ENCODE results near the gene PDCL3.

PDCL3 gene

DNA sequence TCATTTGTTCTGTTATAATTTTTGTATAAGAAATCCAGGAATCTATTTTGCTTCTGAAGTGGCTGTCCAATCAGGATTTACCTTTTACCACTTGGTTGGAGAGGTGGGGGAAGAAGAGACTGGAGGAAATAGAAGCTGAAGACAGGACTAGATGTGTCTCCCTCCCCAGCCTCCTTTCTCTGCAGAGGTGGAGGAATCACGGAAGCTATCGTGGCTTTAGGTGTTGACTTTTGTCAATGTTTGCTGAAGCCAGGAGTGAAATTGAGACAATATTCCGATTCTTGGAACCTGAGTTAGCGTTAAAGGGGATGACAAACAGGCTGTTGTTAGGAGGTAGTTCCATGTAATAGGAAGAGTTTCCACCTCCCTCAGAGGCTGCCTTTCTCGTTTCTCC, 43.5 kb downstream of the PDCL3 start:
- Histone ChIP-seq H3K4me3 (ENCODE audit: low read length in 2 of 2) (peak overlapping the region in 1 of 2 donors; percentile 30), H3K4me1 (ENCODE audit: control insufficient read depth in 2 of 2, insufficient read depth in 2 of 2, low read length in 2 of 2) (peaks cover 0 to 2% of the 10 kb centered on the region in 2 donors), H3K36me3 (ENCODE audit: control insufficient read depth in 2 of 2, insufficient read depth in 2 of 2, low read length in 2 of 2) (no peaks in the 10 kb centered on the region), H3K9ac (ENCODE audit: low read depth in 1 of 2, low read length in 2 of 2) (no peak overlapping the region), H3K27ac (ENCODE audit: low read depth in 2 of 2, low read length in 2 of 2) (no peak overlapping the region), H3K27me3 (ENCODE audit: control insufficient read depth in 2 of 2, insufficient read depth in 2 of 2, low read length in 2 of 2) (no peaks in the 10 kb centered on the region), H3K9me3 (ENCODE audit: control insufficient read depth in 2 of 2, low read length in 2 of 2) (no peaks in the 10 kb centered on the region)

DNA sequence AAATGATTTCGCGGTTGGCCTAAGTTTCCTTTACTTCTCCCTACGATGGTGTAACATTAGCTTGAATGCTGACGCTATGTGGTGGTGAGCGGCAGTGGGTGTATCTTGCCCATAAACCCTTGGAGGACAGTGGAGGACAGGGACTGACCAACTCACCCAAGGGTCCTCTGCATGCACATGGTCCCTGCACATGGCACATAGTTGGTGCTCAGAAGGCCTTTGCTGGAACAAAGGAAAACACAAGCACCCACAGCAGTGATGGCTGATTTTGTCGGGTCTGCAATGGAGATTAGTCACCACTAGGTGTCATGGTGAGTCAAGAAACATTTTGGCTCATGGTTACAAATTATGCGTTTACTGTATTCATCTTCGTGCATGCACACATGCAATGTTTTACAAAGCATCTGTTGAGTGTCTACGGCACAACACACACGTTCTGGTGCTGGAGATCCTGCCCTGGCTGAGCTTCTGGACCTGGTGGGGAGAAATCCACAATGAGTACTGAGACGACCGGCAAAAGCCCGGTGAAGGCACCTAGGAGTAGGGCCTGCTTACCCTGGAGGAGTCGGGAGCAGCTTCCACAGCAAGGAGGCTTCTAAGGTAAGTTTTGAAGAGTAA, 44.0 kb downstream of the PDCL3 start:
- Histone ChIP-seq H3K4me1 (ENCODE audit: control insufficient read depth in 2 of 2, insufficient read depth in 2 of 2, low read length in 2 of 2) (peaks cover 0 to 2% of the 10 kb centered on the region in 2 donors), H3K9ac (ENCODE audit: low read depth in 1 of 2, low read length in 2 of 2) (no peak overlapping the region), H3K9me3 (ENCODE audit: control insufficient read depth in 2 of 2, low read length in 2 of 2) (no peaks in the 10 kb centered on the region), H3K4me3 (ENCODE audit: low read length in 2 of 2) (peak overlapping the region in 1 of 2 donors; percentile 30), H3K36me3 (ENCODE audit: control insufficient read depth in 2 of 2, insufficient read depth in 2 of 2, low read length in 2 of 2) (no peaks in the 10 kb centered on the region), H3K27ac (ENCODE audit: low read depth in 2 of 2, low read length in 2 of 2) (no peak overlapping the region), H3K27me3 (ENCODE audit: control insufficient read depth in 2 of 2, insufficient read depth in 2 of 2, low read length in 2 of 2) (no peaks in the 10 kb centered on the region)

- Histone ChIP-seq H3K27me3 (ENCODE audit: control insufficient read depth in 2 of 2, insufficient read depth in 2 of 2, low read length in 2 of 2) (no peaks in the 10 kb centered on the region), H3K4me1 (ENCODE audit: control insufficient read depth in 2 of 2, insufficient read depth in 2 of 2, low read length in 2 of 2) (peaks cover 0 to 2% of the 10 kb centered on the region in 2 donors), H3K9me3 (ENCODE audit: control insufficient read depth in 2 of 2, low read length in 2 of 2) (no peaks in the 10 kb centered on the region), H3K9ac (ENCODE audit: low read depth in 1 of 2, low read length in 2 of 2) (no peak overlapping the region), H3K27ac (ENCODE audit: low read depth in 2 of 2, low read length in 2 of 2) (no peak overlapping the region), H3K4me3 (ENCODE audit: low read length in 2 of 2) (no peak overlapping the region), H3K36me3 (ENCODE audit: control insufficient read depth in 2 of 2, insufficient read depth in 2 of 2, low read length in 2 of 2) (no peaks in the 10 kb centered on the region)
Measured at GRCh38 chr2:100610381-100610831, 47.6 kb downstream of the PDCL3 start.

DNA sequence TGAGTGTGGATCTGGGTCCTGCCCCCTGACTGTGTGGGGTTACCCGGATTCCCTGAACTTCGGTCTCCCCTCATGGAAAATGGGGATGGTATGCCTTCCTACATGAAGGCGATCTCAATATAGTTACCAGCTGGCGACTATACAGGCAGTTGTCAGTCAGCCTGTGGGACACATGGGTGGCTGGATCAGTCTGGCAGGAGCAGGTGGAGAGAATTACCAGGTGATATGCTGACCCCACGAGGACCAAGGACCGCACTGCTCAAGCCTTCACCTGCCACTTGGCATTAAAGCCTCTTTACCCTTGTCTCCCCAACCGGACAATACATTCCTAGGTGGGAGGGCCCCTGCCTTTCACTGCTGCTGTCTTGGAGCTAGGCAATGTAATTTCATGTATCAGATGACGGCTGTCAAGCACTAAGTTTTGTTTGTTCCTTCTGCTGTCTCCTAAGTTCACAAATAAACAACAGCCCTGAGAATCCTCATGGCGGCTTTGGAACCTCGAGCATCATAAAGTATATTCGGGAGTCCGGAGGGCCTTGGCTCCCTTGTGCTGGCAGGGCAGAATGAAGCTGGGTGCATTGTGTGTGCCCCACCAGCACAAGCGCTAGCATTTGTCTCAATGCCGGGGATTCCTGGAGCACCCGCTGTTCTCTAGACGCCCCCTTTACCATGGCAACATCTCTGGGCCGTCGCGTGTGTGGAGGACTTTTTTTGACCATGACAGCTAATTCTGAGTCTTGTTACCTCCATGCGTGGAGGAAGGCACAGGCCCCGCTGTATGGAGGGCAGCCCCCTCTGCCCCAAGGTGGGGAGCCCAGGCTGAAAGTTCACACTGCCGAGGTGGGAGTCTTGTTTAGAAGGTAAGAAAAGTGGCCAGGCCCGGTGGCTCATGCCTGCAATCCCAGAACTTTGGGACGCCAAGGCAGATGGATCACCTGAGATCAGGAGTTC, 48.6 kb downstream of the PDCL3 start:
- Histone ChIP-seq H3K9ac (ENCODE audit: low read depth in 1 of 2, low read length in 2 of 2) (no peak overlapping the region), H3K4me1 (ENCODE audit: control insufficient read depth in 2 of 2, insufficient read depth in 2 of 2, low read length in 2 of 2) (peaks cover 0 to under 1% of the 10 kb centered on the region in 2 donors), H3K4me3 (ENCODE audit: low read length in 2 of 2) (no peak overlapping the region), H3K27ac (ENCODE audit: low read depth in 2 of 2, low read length in 2 of 2) (no peak overlapping the region), H3K9me3 (ENCODE audit: control insufficient read depth in 2 of 2, low read length in 2 of 2) (no peaks in the 10 kb centered on the region), H3K27me3 (ENCODE audit: control insufficient read depth in 2 of 2, insufficient read depth in 2 of 2, low read length in 2 of 2) (no peaks in the 10 kb centered on the region), H3K36me3 (ENCODE audit: control insufficient read depth in 2 of 2, insufficient read depth in 2 of 2, low read length in 2 of 2) (no peaks in the 10 kb centered on the region)

DNA sequence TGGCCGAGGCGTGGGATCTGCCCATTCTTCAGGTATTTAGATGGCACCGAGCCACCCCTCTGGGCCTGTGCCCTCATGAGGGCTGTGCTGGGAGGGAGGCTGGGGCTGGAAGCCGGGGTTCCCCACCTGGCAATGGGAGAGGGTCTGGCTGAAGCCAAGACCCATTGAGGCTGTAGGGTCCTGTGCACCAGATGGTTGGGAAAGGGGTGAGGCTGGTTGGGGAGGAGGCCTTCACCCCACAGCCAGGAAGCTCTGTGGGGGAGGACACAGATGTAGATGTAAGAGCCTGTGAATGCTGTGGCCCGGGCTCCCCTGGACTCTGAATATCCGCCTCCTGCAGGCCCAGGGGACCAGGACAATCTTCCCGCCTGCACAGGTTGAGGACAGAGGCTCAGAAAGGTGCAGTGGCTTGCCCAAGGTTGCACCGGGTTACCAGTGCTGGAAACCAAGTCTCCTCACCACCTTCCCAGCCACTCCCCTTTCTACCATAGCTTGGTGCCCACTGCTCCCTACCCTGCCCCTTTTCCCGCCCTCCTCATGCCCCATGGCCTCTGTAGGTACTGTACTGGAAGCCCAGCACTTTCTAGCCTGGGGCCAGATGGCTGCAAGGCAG, 49.7 kb downstream of the PDCL3 start:
- Histone ChIP-seq H3K9ac (ENCODE audit: low read depth in 1 of 2, low read length in 2 of 2) (no peak overlapping the region), H3K4me1 (ENCODE audit: control insufficient read depth in 2 of 2, insufficient read depth in 2 of 2, low read length in 2 of 2) (no peaks in the 10 kb centered on the region), H3K9me3 (ENCODE audit: control insufficient read depth in 2 of 2, low read length in 2 of 2) (no peaks in the 10 kb centered on the region), H3K36me3 (ENCODE audit: control insufficient read depth in 2 of 2, insufficient read depth in 2 of 2, low read length in 2 of 2) (no peaks in the 10 kb centered on the region), H3K27me3 (ENCODE audit: control insufficient read depth in 2 of 2, insufficient read depth in 2 of 2, low read length in 2 of 2) (no peaks in the 10 kb centered on the region), H3K27ac (ENCODE audit: low read depth in 2 of 2, low read length in 2 of 2) (no peak overlapping the region), H3K4me3 (ENCODE audit: low read length in 2 of 2) (no peak overlapping the region)

- no peak overlapping the region for H3K4me3 ChIP-seq (ENCODE audit: low read length in 2 of 2)
- H3K36me3 ChIP-seq (ENCODE audit: control insufficient read depth in 2 of 2, insufficient read depth in 2 of 2, low read length in 2 of 2), result no peaks in the 10 kb centered on the region
- no peaks in the 10 kb centered on the region for H3K27me3 ChIP-seq (ENCODE audit: control insufficient read depth in 2 of 2, insufficient read depth in 2 of 2, low read length in 2 of 2)
- H3K9ac ChIP-seq (ENCODE audit: low read depth in 1 of 2, low read length in 2 of 2), result no peak overlapping the region
- H3K4me1 ChIP-seq (ENCODE audit: control insufficient read depth in 2 of 2, insufficient read depth in 2 of 2, low read length in 2 of 2), result no peaks in the 10 kb centered on the region
- H3K27ac ChIP-seq (ENCODE audit: low read depth in 2 of 2, low read length in 2 of 2), result no peak overlapping the region
- H3K9me3 ChIP-seq (ENCODE audit: control insufficient read depth in 2 of 2, low read length in 2 of 2), result no peaks in the 10 kb centered on the region
Measured at GRCh38 chr2:100613719-100614118, 50.9 kb downstream of the PDCL3 start.

DNA sequence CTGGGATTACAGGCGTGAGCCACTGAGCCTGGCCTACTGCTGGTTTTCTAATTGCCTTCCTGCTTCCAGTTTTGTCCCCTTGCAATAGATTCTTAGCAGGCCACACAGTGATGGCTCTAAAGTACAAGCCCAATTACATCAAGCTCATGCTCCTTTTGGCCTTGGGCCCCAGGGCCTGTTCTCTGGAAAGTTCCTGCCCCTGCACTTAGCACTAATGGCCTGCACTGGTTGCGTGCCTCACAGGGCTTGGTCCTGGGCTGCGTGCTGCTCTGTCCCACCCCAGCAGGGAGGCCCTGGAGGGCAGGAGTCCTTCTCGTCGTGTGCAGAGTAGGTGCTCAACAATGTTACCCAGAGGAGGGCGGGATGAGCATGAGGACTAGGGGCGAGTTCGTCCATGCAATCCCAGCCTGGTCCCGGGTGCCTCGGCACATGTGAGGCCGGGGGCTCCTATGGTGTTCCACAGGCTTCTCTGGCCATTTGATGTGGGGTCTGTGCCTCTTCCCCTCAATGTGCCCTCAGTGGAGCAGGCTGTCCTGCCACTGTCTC, 51.7 kb downstream of the PDCL3 start:
- no peaks in the 10 kb centered on the region for H3K36me3 ChIP-seq (ENCODE audit: control insufficient read depth in 2 of 2, insufficient read depth in 2 of 2, low read length in 2 of 2)
- H3K4me3 ChIP-seq (ENCODE audit: low read length in 2 of 2), result no peak overlapping the region
- H3K27me3 ChIP-seq (ENCODE audit: control insufficient read depth in 2 of 2, insufficient read depth in 2 of 2, low read length in 2 of 2), result no peaks in the 10 kb centered on the region

DNA sequence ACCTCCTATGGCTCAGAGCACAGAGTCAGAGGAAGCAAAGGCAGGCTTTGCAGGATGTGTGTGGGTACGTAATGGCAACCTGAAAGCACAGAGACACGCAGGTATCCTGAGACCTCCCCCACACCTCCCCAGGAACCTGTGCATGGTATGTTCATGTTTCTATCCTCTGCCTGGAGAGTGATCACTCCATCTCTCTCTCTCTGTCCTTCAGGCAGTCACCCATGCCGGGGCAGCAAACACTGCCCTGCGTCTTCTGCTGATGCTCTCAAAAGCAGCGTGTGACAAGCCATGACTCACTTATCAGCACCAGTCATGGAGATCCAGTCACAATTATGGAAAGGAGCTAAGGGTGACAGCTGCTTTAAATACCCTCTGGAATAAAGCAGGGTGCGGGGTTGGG, 52.7 kb downstream of the PDCL3 start:
- no peak overlapping the region for H3K27ac ChIP-seq (ENCODE audit: low read depth in 2 of 2, low read length in 2 of 2)
- no peaks in the 10 kb centered on the region for H3K9me3 ChIP-seq (ENCODE audit: control insufficient read depth in 2 of 2, low read length in 2 of 2)
- no peak overlapping the region for H3K9ac ChIP-seq (ENCODE audit: low read depth in 1 of 2, low read length in 2 of 2)
- no peaks in the 10 kb centered on the region for H3K36me3 ChIP-seq (ENCODE audit: control insufficient read depth in 2 of 2, insufficient read depth in 2 of 2, low read length in 2 of 2)
- H3K4me3 ChIP-seq (ENCODE audit: low read length in 2 of 2), result no peak overlapping the region
- H3K4me1 ChIP-seq (ENCODE audit: control insufficient read depth in 2 of 2, insufficient read depth in 2 of 2, low read length in 2 of 2), result no peaks in the 10 kb centered on the region
- no peaks in the 10 kb centered on the region for H3K27me3 ChIP-seq (ENCODE audit: control insufficient read depth in 2 of 2, insufficient read depth in 2 of 2, low read length in 2 of 2)

More for the DNA sequence above, 51.7 kb downstream of the PDCL3 start:
- no peak overlapping the region for H3K9ac ChIP-seq (ENCODE audit: low read depth in 1 of 2, low read length in 2 of 2)
- H3K27ac ChIP-seq (ENCODE audit: low read depth in 2 of 2, low read length in 2 of 2), result no peak overlapping the region
- H3K4me1 ChIP-seq (ENCODE audit: control insufficient read depth in 2 of 2, insufficient read depth in 2 of 2, low read length in 2 of 2), result no peaks in the 10 kb centered on the region
- no peaks in the 10 kb centered on the region for H3K9me3 ChIP-seq (ENCODE audit: control insufficient read depth in 2 of 2, low read length in 2 of 2)

DNA sequence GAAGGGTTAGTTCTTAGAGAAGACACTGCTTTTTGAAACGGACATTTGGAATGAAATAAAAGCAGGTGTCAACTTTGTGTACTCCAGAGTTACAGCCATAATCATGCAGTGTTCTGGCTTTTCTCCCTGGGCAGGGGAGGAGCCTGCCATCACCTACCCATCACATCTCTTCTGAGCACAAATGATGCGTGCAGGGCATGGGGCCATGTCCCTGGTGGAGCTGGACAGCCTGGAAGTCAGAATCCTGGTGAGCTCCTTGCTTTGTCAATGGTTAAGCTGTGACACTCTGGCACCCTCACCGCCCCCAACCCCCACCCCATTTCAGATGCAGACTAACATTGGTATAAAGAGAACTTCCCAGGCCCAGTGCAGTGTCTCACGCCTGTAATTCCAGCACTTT, 53.1 kb downstream of the PDCL3 start:
- Histone ChIP-seq H3K36me3 (ENCODE audit: control insufficient read depth in 2 of 2, insufficient read depth in 2 of 2, low read length in 2 of 2) (no peaks in the 10 kb centered on the region), H3K27me3 (ENCODE audit: control insufficient read depth in 2 of 2, insufficient read depth in 2 of 2, low read length in 2 of 2) (no peaks in the 10 kb centered on the region), H3K9ac (ENCODE audit: low read depth in 1 of 2, low read length in 2 of 2) (no peak overlapping the region), H3K9me3 (ENCODE audit: control insufficient read depth in 2 of 2, low read length in 2 of 2) (no peaks in the 10 kb centered on the region), H3K4me3 (ENCODE audit: low read length in 2 of 2) (no peak overlapping the region), H3K27ac (ENCODE audit: low read depth in 2 of 2, low read length in 2 of 2) (no peak overlapping the region), H3K4me1 (ENCODE audit: control insufficient read depth in 2 of 2, insufficient read depth in 2 of 2, low read length in 2 of 2) (no peaks in the 10 kb centered on the region)

Data from mucosa of rectum (tissue), 2 donors.